ENCODE data around the gene KIF26A. TPM values are rescaled to one million over a fixed set of nuclear protein-coding genes. Genes with fewer than 3 reads are reported as not detected.

Gene KIF26A
- total RNA-seq, 4 donors from 2014 or later, result 4.6 to 7.2 (median 5.6) TPM

- TF ChIP-seq CTCF (IDR thresholded peaks at IDR 0.05) (no peak), EP300 (IDR thresholded peaks at IDR 0.05) (no peak), POLR2A (IDR thresholded peaks at IDR 0.05; ENCODE audit: low read depth) (no peak), POLR2AphosphoS5 (IDR thresholded peaks at IDR 0.05) (no peak)
- no peaks in the 10 kb centered on the region for H3K36me3 ChIP-seq
- H3K4me1 ChIP-seq, result no peaks in the 10 kb centered on the region
- DNase-seq (ENCODE audit: extremely low spot score), result no peak
- no peaks in the 10 kb centered on the region for H3K9me3 ChIP-seq
- no peak overlapping the region for H3K27ac ChIP-seq (replicated peaks in 1 of 4)
- WGBS, result 56% methylated on average over 5 of the region's 17 CpGs
- intact Hi-C loops (cut with DNase I), result no loop called here
- H3K27me3 ChIP-seq, result peaks cover 0 to 25% (median 0%) of the 10 kb centered on the region in 4 donors
- no peak overlapping the region for H3K4me3 ChIP-seq
Measured at GRCh38 chr14:104195878-104196277, 57.5 kb downstream of the KIF26A start.

GRCh38 chr14:104196461-104197140, 58.2 kb downstream of the KIF26A start:
- TF ChIP-seq POLR2A (IDR thresholded peaks at IDR 0.05; ENCODE audit: low read depth), result no peak
- no peak for TF ChIP-seq EP300 (IDR thresholded peaks at IDR 0.05)
- no peak for TF ChIP-seq POLR2AphosphoS5 (IDR thresholded peaks at IDR 0.05)
- TF ChIP-seq CTCF (IDR thresholded peaks at IDR 0.05), result no peak
- WGBS, result 45% methylated on average over 11 of the region's 14 CpGs
- H3K9me3 ChIP-seq, result no peaks in the 10 kb centered on the region
- no peaks in the 10 kb centered on the region for H3K36me3 ChIP-seq
- no peaks in the 10 kb centered on the region for H3K4me1 ChIP-seq
- DNase-seq (ENCODE audit: extremely low spot score), result no peak
- no peak overlapping the region for H3K4me3 ChIP-seq
- no peak overlapping the region for H3K27ac ChIP-seq (replicated peaks in 1 of 4)
- intact Hi-C loops (cut with DNase I), result no loop called here
- H3K27me3 ChIP-seq, result peaks cover 0 to 22% (median 0%) of the 10 kb centered on the region in 4 donors

GRCh38 chr14:104197449-104198247, 59.3 kb downstream of the KIF26A start:
- no peak for TF ChIP-seq CTCF (IDR thresholded peaks at IDR 0.05)
- TF ChIP-seq POLR2A (IDR thresholded peaks at IDR 0.05; ENCODE audit: low read depth), result no peak
- TF ChIP-seq POLR2AphosphoS5 (IDR thresholded peaks at IDR 0.05), result no peak
- no peak for TF ChIP-seq EP300 (IDR thresholded peaks at IDR 0.05)
- no peak overlapping the region for H3K4me3 ChIP-seq
- WGBS, result 91% methylated on average over 5 of the region's 5 CpGs
- DNase-seq (ENCODE audit: extremely low spot score), result no peak
- H3K4me1 ChIP-seq, result no peaks in the 10 kb centered on the region
- H3K9me3 ChIP-seq, result no peaks in the 10 kb centered on the region
- no peaks in the 10 kb centered on the region for H3K36me3 ChIP-seq
- H3K27ac ChIP-seq (replicated peaks in 1 of 4), result no peak overlapping the region
- intact Hi-C loops (cut with DNase I), result no loop called here
- H3K27me3 ChIP-seq, result peaks cover 0 to 28% (median 0%) of the 10 kb centered on the region in 4 donors

GRCh38 chr14:104199266-104199895, 61.0 kb downstream of the KIF26A start:
- WGBS, result 79% methylated on average over 19 of the region's 23 CpGs
- peaks cover 0 to 25% (median 0%) of the 10 kb centered on the region in 4 donors for H3K27me3 ChIP-seq
- H3K36me3 ChIP-seq, result no peaks in the 10 kb centered on the region
- DNase-seq (ENCODE audit: extremely low spot score), result no peak
- no peaks in the 10 kb centered on the region for H3K4me1 ChIP-seq
- no peak overlapping the region for H3K4me3 ChIP-seq
- TF ChIP-seq POLR2A (IDR thresholded peaks at IDR 0.05; ENCODE audit: low read depth), result no peak
- no peak for TF ChIP-seq POLR2AphosphoS5 (IDR thresholded peaks at IDR 0.05)
- TF ChIP-seq EP300 (IDR thresholded peaks at IDR 0.05), result no peak
- no peak for TF ChIP-seq CTCF (IDR thresholded peaks at IDR 0.05)
- no peaks in the 10 kb centered on the region for H3K9me3 ChIP-seq
- intact Hi-C loops (cut with DNase I), result no loop called here
- H3K27ac ChIP-seq (replicated peaks in 1 of 4), result no peak overlapping the region

Measured in esophagus muscularis mucosa (tissue), 4 donors.